Endothelial cell of umbilical vein (primary cell): Measurements from ENCODE around the gene CELSR1. TPM values are rescaled to one million over a fixed set of nuclear protein-coding genes. Genes with fewer than 3 reads are reported as not detected.

ENCODE experiments used
- BruUV-seq: library from RNA; stranded (reverse); fragments of 400-500 nt; replicated peaks from 2 replicates; lab custom pipeline; 2021; lab: Mats Ljungman, UMichigan
- CTCF ChIA-PET: fragments of 300-600, 350-600 bp; sonication (Branson Sonifier 250); formaldehyde crosslinking; loops from one replicate; lab custom pipeline; 2021; ENCODE audit warnings: antibody characterized with exemption, inconsistent platforms; lab: Charles Lee
- POLR2A ChIA-PET: fragments of 300-600, 350-600 bp; sonication (Branson Sonifier 250); formaldehyde crosslinking; loops from one replicate; lab custom pipeline; 2021; ENCODE audit warnings: antibody characterized with exemption, inconsistent platforms; lab: Charles Lee
- DNase-seq: peaks from one replicate; pipeline ENCODE4 v3.0.0-alpha.2; 2011; ENCODE audit warnings: low read depth, low spot score
- FAIRE-seq: peaks from 2 replicates; lab custom pipeline; 2011; peaks lifted over from hg19 to GRCh38; lab: Jason Lieb, UNC
- H2AFZ ChIP-seq: 2 replicates; pipeline ENCODE4 v1.6.0; 2012; ENCODE audit warnings: low read depth, low read length, control low read depth, inconsistent platforms
- H3K27ac ChIP-seq: 2 replicates; pipeline ENCODE4 v1.5.1; 2011; ENCODE audit warnings: low read depth, mild to moderate bottlenecking, control low read depth, low read length, moderate library complexity; ENCODE audit not compliant: insufficient read depth
- H3K27me3 ChIP-seq, 2 experiments: 2 replicates each; pipeline versions ENCODE4 v1.6.0 to v1.6.1; 2011; ENCODE audit warnings: low read length in 2 of 2, mixed read lengths in 1 of 2; ENCODE audit not compliant: control insufficient read depth in 2 of 2, insufficient read depth in 2 of 2
- H3K36me3 ChIP-seq, 2 experiments: 2 replicates in 1 of 2; 3 replicates in 1 of 2; pipeline ENCODE4 v1.5.1; 2011; ENCODE audit warnings: low read length in 2 of 2, mild to moderate bottlenecking in 1 of 2, moderate library complexity in 1 of 2; ENCODE audit not compliant: control insufficient read depth in 2 of 2, insufficient read depth in 2 of 2; ENCODE audit errors: extremely low read depth in 1 of 2
- H3K4me1 ChIP-seq: 3 replicates; pipeline ENCODE4 v1.5.1; 2011; ENCODE audit warnings: mild to moderate bottlenecking, low read length; ENCODE audit not compliant: control insufficient read depth, insufficient read depth; ENCODE audit errors: extremely low read depth
- H3K4me2 ChIP-seq: 2 replicates; pipeline ENCODE4 v1.6.1; 2011; ENCODE audit warnings: low read length, control low read depth, mixed read lengths; ENCODE audit not compliant: insufficient read depth
- H3K4me3 ChIP-seq, 3 experiments: fragments of 200-600 bp in 1 of 3; sonication (generic), shearing (Covaris generic) in 1 of 3; replicated peaks in 1 of 3; 2 replicates each; pipeline ENCODE4 v1.5.1; 2011 to 2016; ENCODE audit warnings: control low read depth in 3 of 3, low read length in 3 of 3, mild to moderate bottlenecking in 2 of 3, inconsistent platforms in 1 of 3, low read depth in 1 of 3, moderate library complexity in 1 of 3; ENCODE audit not compliant: insufficient read depth in 1 of 3
- H3K79me2 ChIP-seq: 2 replicates; pipeline ENCODE4 v1.6.0; 2012; ENCODE audit warnings: low read length, inconsistent platforms; ENCODE audit not compliant: control insufficient read depth, insufficient read depth
- H3K9ac ChIP-seq: replicated peaks from 2 replicates; pipeline ENCODE3; 2011; ENCODE audit warnings: low read length, control low read depth; ENCODE audit not compliant: insufficient read depth; ENCODE audit errors: extremely low read depth
- H3K9me1 ChIP-seq: replicated peaks from 3 replicates; pipeline ENCODE4 v1.6.0; 2011; ENCODE audit warnings: mild to moderate bottlenecking, low read length; ENCODE audit not compliant: control insufficient read depth, insufficient read depth; ENCODE audit errors: extremely low read depth
- H3K9me3 ChIP-seq: replicated peaks from 2 replicates; pipeline ENCODE4 v1.5.1; 2012; ENCODE audit warnings: low read length, inconsistent platforms; ENCODE audit not compliant: control insufficient read depth, insufficient read depth
- H4K20me1 ChIP-seq: replicated peaks from 2 replicates; pipeline ENCODE3; 2011; ENCODE audit warnings: mild to moderate bottlenecking, low read length; ENCODE audit not compliant: control insufficient read depth, insufficient read depth; ENCODE audit errors: extremely low read depth
- CTCF ChIP-seq, 2 donors: IDR thresholded peaks; 1 replicate in 1 of 2; 2 replicates in 1 of 2; pipeline ENCODE4 v1.5.1; 2011; ENCODE audit warnings: low read length in 2 of 2, mild to moderate bottlenecking in 2 of 2, moderate library complexity in 2 of 2, control low read depth in 1 of 2, inconsistent platforms in 1 of 2, low read depth in 1 of 2; ENCODE audit not compliant: insufficient read depth in 1 of 2; ENCODE audit errors: extremely low read depth in 1 of 2
- EZH2 ChIP-seq: IDR thresholded peaks from 2 replicates; pipeline ENCODE4 v1.6.1; 2012; ENCODE audit warnings: borderline replicate concordance, low read depth, mild to moderate bottlenecking, moderate library complexity, low read length, inconsistent platforms; ENCODE audit not compliant: severe bottlenecking
- FOS ChIP-seq: IDR thresholded peaks from 2 replicates; pipeline ENCODE4 v1.6.1; 2011; ENCODE audit warnings: mild to moderate bottlenecking, low read length, moderate library complexity, borderline replicate concordance; ENCODE audit not compliant: insufficient read depth
- GATA2 ChIP-seq: IDR thresholded peaks from 2 replicates; pipeline ENCODE4 v1.7.0; 2011; ENCODE audit warnings: low read depth, mild to moderate bottlenecking, moderate library complexity, mixed read lengths, low read length; ENCODE audit not compliant: insufficient read length, insufficient read depth
- JUN ChIP-seq: IDR thresholded peaks from 2 replicates; pipeline ENCODE4 v1.6.1; 2011; ENCODE audit warnings: borderline replicate concordance, low read depth; ENCODE audit not compliant: insufficient read length, insufficient read depth
- MAX ChIP-seq: IDR thresholded peaks from 2 replicates; pipeline ENCODE4 v1.6.1; 2011; ENCODE audit not compliant: insufficient read depth, insufficient read length
- MYC ChIP-seq: IDR thresholded peaks from one replicate; pipeline ENCODE4 v1.6.1; 2011; ENCODE audit warnings: mild to moderate bottlenecking, low read depth, low read length
- POLR2A ChIP-seq: IDR thresholded peaks from 2 replicates; pipeline ENCODE4 v1.6.1; 2012; ENCODE audit warnings: low read depth, mild to moderate bottlenecking, control low read depth, low read length
- dilution Hi-C: fragments of 300-500 bp; cut with MboI; formaldehyde crosslinking; loops from one replicate; pipeline ENCODE4 v1.15.0; 2019; ENCODE audit warnings: low sequenced_read_pairs; ENCODE audit not compliant: extremely low pct_ligation_motif_present
- intact Hi-C: fragments of 100-400 bp; cut with micrococcal nuclease; formaldehyde crosslinking; loops from one replicate; pipeline ENCODE4 v1.10.0; 2022
- polyA plus RNA-seq, 4 experiments: library from polyadenylated mRNA; depleted of rRNA in 3 of 4; stranded (reverse) in 3 of 4; unstranded in 1 of 4; fragments of >200 nt; gene quantifications; 2 replicates each; pipeline versions ENCODE4 v1.2.1 to v1.2.3, GENCODE V29; 2011 to 2012; ENCODE audit warnings: missing spikeins in 1 of 4
- total RNA-seq: library from RNA; stranded (reverse); gene quantifications from 2 replicates; pipeline ENCODE4 v1.2.3, GENCODE V29; 2021

CELSR1 gene
- total and polyA plus RNA-seq, 2 donors (not counting 3 experiments of a cell fraction or from before 2014, with no cell fraction given), result 3.7 to 5.4 TPM

- H4K20me1 ChIP-seq, result no peaks in the 10 kb centered on the region
- H3K4me3 ChIP-seq, result no peak overlapping the region
- no peaks in the 10 kb centered on the region for H3K79me2 ChIP-seq
- dilution Hi-C loops, result no loop called here
- H3K9me1 ChIP-seq, result no peaks in the 10 kb centered on the region
- ChIA-PET POLR2A (no interaction called here), CTCF (interaction anchor here (1.0 to 6.0 kb wide), 6 partner anchors 9 to 234 kb away, joined by 3 to 43 read pairs (median 6); no protein-coding TSS in a partner anchor)
- no peak for FAIRE-seq
- no peaks in the 10 kb centered on the region for H3K4me1 ChIP-seq
- no peak overlapping the region for H3K27ac ChIP-seq
- no peak overlapping the region for H2AFZ ChIP-seq
- no peak overlapping the region for H3K4me2 ChIP-seq
- no peaks in the 10 kb centered on the region for H3K9me3 ChIP-seq
- no peak for DNase-seq
- no TSS peak for BruUV-seq
- intact Hi-C loops, result loop anchor here (1.0 kb wide), 1 partner anchor 186 kb away; no protein-coding TSS in a partner anchor
- peaks cover 7 to 33% of the 10 kb centered on the region in 2 experiments for H3K36me3 ChIP-seq
- H3K27me3 ChIP-seq, result no peaks in the 10 kb centered on the region
- TF ChIP-seq MYC, result no peak
- no peak for TF ChIP-seq JUN
- TF ChIP-seq MAX, result no peak
- no peak for TF ChIP-seq CTCF (IDR thresholded peaks at IDR 0.05; ENCODE audit: extremely low read depth in 1 of 2, insufficient read depth in 1 of 2, low read depth in 1 of 2, low read length in 2 of 2)
- TF ChIP-seq POLR2A, result no peak
- TF ChIP-seq GATA2, result no peak
- TF ChIP-seq FOS, result no peak
- TF ChIP-seq EZH2, result no peak
- H3K9ac ChIP-seq, result no peak overlapping the region
Observed at GRCh38 chr22:46355996-46356471, 181.4 kb downstream of the CELSR1 start.
